Measurements from ENCODE around the gene RFX4. TPM values are rescaled to one million over a fixed set of nuclear protein-coding genes. Genes with fewer than 3 reads are reported as not detected.

The RFX4 gene
- total RNA-seq, 1 donor from 2014 or later, result not detected

DNA sequence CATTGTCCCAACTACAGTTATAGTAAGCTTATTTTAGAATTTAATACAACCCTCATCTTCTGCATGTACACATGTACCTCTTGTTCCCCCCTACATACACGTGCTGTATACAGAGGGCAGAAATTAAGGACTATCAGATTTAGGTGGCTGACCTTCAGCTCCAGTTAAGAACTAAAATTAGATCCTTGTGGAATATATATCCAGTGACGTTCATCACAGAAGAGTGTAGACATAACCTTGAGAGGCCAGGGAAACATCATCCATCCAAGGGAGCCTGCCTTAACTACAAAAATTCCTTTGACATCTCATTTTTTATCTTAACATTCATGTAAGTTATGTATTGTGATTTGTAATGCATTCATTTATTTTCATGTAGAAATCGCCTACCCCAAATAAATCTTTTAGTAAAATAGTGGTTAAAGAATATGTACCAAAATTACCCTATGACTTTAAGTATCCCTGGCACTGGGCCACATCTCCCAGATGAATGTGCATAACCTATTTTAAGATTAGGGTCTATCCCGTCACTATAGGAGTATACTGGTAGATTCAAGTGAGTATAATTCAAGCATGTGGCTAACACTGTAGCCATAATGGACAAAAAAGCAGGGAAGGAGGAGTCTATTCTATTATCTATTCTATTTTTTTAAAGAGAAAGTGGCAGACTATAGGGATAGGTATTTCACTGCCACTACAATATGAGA is 219.2 kb downstream of the RFX4 start:
- TF ChIP-seq, protein P1, sequence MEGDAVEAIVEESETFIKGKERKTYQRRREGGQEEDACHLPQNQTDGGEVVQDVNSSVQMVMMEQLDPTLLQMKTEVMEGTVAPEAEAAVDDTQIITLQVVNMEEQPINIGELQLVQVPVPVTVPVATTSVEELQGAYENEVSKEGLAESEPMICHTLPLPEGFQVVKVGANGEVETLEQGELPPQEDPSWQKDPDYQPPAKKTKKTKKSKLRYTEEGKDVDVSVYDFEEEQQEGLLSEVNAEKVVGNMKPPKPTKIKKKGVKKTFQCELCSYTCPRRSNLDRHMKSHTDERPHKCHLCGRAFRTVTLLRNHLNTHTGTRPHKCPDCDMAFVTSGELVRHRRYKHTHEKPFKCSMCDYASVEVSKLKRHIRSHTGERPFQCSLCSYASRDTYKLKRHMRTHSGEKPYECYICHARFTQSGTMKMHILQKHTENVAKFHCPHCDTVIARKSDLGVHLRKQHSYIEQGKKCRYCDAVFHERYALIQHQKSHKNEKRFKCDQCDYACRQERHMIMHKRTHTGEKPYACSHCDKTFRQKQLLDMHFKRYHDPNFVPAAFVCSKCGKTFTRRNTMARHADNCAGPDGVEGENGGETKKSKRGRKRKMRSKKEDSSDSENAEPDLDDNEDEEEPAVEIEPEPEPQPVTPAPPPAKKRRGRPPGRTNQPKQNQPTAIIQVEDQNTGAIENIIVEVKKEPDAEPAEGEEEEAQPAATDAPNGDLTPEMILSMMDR (IDR thresholded peaks at IDR 0.05; ENCODE audit: partially characterized antibody, unreplicated experiment), result no peak
- H3K27me3 Mint-ChIP-seq (ENCODE audit: unreplicated experiment), result no peaks in the 10 kb centered on the region
- no peaks in the 10 kb centered on the region for H3K36me3 Mint-ChIP-seq (ENCODE audit: unreplicated experiment)
- DNase-seq, result no peak
- no peaks in the 10 kb centered on the region for H3K9me3 Mint-ChIP-seq (ENCODE audit: unreplicated experiment)
- H3K4me1 Mint-ChIP-seq (ENCODE audit: low read depth, unreplicated experiment), result no peaks in the 10 kb centered on the region
- H3K27ac Mint-ChIP-seq (ENCODE audit: unreplicated experiment), result no peak overlapping the region
- H3K4me3 Mint-ChIP-seq (ENCODE audit: unreplicated experiment), result no peak overlapping the region

DNA sequence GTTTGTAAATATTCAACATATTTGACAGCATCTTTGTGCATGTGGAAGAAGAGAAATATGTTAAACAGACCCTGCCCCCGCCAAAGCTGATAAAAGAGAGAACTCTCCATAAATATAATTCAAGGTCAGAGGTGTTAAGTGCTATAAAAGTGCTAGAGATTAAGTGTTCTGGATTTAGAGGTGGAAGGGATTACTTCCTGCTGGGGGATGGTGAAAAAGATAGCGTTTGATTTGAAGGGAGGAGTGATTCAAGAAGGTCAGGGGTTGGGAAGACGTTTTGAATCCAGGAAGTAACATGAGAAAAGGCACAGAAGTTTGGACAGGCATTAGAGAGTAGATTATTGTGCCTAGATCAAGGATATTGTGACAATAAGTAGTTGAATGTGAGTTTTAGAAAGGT is 221.9 kb downstream of the RFX4 start:
- Mint-ChIP-seq H3K9me3 (ENCODE audit: unreplicated experiment) (no peaks in the 10 kb centered on the region), H3K36me3 (ENCODE audit: unreplicated experiment) (no peaks in the 10 kb centered on the region), H3K4me3 (ENCODE audit: unreplicated experiment) (no peak overlapping the region), H3K27me3 (ENCODE audit: unreplicated experiment) (peaks cover 2% of the 10 kb centered on the region), H3K27ac (ENCODE audit: unreplicated experiment) (no peak overlapping the region), H3K4me1 (ENCODE audit: low read depth, unreplicated experiment) (no peaks in the 10 kb centered on the region)
- no peak for DNase-seq
- TF ChIP-seq, protein P1 (IDR thresholded peaks at IDR 0.05; ENCODE audit: partially characterized antibody, unreplicated experiment), result no peak

Other genes starting within 250 kb of the RFX4 start
- gene POLR3B, start 225.3 kb upstream of the RFX4 start, total RNA-seq (ENCODE audit: unreplicated experiment), result 12.1 TPM
- 21.3 TPM for gene RIC8B, start 191.7 kb downstream of the RFX4 start, total RNA-seq (ENCODE audit: unreplicated experiment)